Prostate gland (tissue), 2 donors: Measurements from ENCODE around the gene DNAAF5. TPM values are rescaled to one million over a fixed set of nuclear protein-coding genes. Genes with fewer than 3 reads are reported as not detected.

ENCODE experiments used
- DNase-seq: peaks from one replicate; pipeline ENCODE4 v3.0.0-alpha.2; 2019; ENCODE audit warnings: low spot score
- H3K27ac ChIP-seq, 2 donors: fragments of 200-600 bp; sonication (generic); 2 replicates each; pipeline ENCODE4 v1.5.1; 2017 to 2019
- H3K27me3 ChIP-seq: fragments of 200-600 bp; sonication (generic); replicated peaks from 2 replicates; pipeline ENCODE4 v1.5.1; 2019; ENCODE audit not compliant: insufficient read depth
- H3K36me3 ChIP-seq, 2 donors: fragments of 200-600 bp; sonication (generic); 1 replicate in 1 of 2; 2 replicates in 1 of 2; pipeline versions ENCODE4 v1.5.1 to v1.8.1; 2017 to 2019
- H3K4me1 ChIP-seq: fragments of 200-600 bp; sonication (generic); replicated peaks from 2 replicates; pipeline ENCODE4 v1.5.1; 2019
- H3K4me3 ChIP-seq, 2 donors: fragments of 200-600 bp; sonication (generic); 2 replicates each; pipeline ENCODE4 v1.5.1; 2017 to 2019
- H3K9me3 ChIP-seq: fragments of 200-600 bp; sonication (generic); 2 replicates; pipeline ENCODE4 v1.5.1; 2017
- CTCF ChIP-seq, 4 experiments: fragments of 200-600 bp in 2 of 4; fragments of 450-650 bp in 2 of 4; sonication (generic) in 2 of 4; IDR thresholded peaks; 1 replicate in 3 of 4; 2 replicates in 1 of 4; pipeline ENCODE4 v1.5.1; 2016 to 2019; ENCODE audit warnings: antibody characterized with exemption in 4 of 4, mild to moderate bottlenecking in 2 of 4, moderate library complexity in 2 of 4
- POLR2A ChIP-seq: fragments of 450-650 bp; IDR thresholded peaks from one replicate; pipeline ENCODE4 v1.6.1; 2016; ENCODE audit warnings: antibody characterized with exemption, mild to moderate bottlenecking
- POLR2AphosphoS5 ChIP-seq: sonication (generic); formaldehyde crosslinking; IDR thresholded peaks from one replicate; pipeline ENCODE4 v1.6.1; 2017; ENCODE audit warnings: antibody characterized with exemption
- WGBS: methylation state at CpG from one replicate; pipeline ENCODE4 v1.1.5; 2018; 5-methylcytosine and 5-hydroxymethylcytosine counted together
- intact Hi-C: fragments of 100-400 bp; cut with DNase I; formaldehyde crosslinking; loops from one replicate; pipeline ENCODE4 v1.14.2; 2022
- total RNA-seq, 2 donors: library from RNA; depleted of rRNA; stranded (reverse); fragments of >200 nt; gene quantifications; one replicate each; pipeline ENCODE4 v1.1.0, GENCODE V29; 2016

DNAAF5 gene
- total RNA-seq, 2 donors from 2014 or later: 30.8 to 52.0 TPM

- no peaks in the 10 kb centered on the region for H3K4me1 ChIP-seq
- no peak overlapping the region for H3K4me3 ChIP-seq
- TF ChIP-seq CTCF (IDR thresholded peaks at IDR 0.05): no peak
- TF ChIP-seq POLR2A: no peak
- TF ChIP-seq POLR2AphosphoS5: no peak
- H3K9me3 ChIP-seq: no peaks in the 10 kb centered on the region
- DNase-seq: no peak
- H3K27me3 ChIP-seq: no peaks in the 10 kb centered on the region
- WGBS: 83% methylated on average over 5 of the region's 5 CpGs
- H3K27ac ChIP-seq: no peak overlapping the region
- peaks cover 5 to 18% of the 10 kb centered on the region in 2 donors for H3K36me3 ChIP-seq
- intact Hi-C loops: no loop called here
Observed at GRCh38 chr7:738241-738640, 11.7 kb downstream of the DNAAF5 start.

- WGBS: 61% methylated on average over 19 of the region's 24 CpGs
- DNase-seq: no peak
Observed at GRCh38 chr7:738723-739454, 12.4 kb downstream of the DNAAF5 start.

GRCh38 chr7:739455-739982, 13.0 kb downstream of the DNAAF5 start:
- no peak for DNase-seq
- H3K4me1 ChIP-seq: no peaks in the 10 kb centered on the region
- intact Hi-C loops: no loop called here
- no peak overlapping the region for H3K4me3 ChIP-seq
- H3K27me3 ChIP-seq: no peaks in the 10 kb centered on the region
- H3K36me3 ChIP-seq: peaks cover 5 to 18% of the 10 kb centered on the region in 2 donors
- 89% methylated on average over 31 of the region's 31 CpGs for WGBS
- H3K27ac ChIP-seq: no peak overlapping the region
- no peaks in the 10 kb centered on the region for H3K9me3 ChIP-seq
- TF ChIP-seq POLR2A: no peak
- no peak for TF ChIP-seq POLR2AphosphoS5
- TF ChIP-seq CTCF (IDR thresholded peaks at IDR 0.05): no peak

More at GRCh38 chr7:738723-739454, 12.4 kb downstream of the DNAAF5 start:
- H3K27me3 ChIP-seq: no peaks in the 10 kb centered on the region
- no peak overlapping the region for H3K27ac ChIP-seq
- intact Hi-C loops: no loop called here
- no peaks in the 10 kb centered on the region for H3K4me1 ChIP-seq
- H3K4me3 ChIP-seq: no peak overlapping the region
- TF ChIP-seq POLR2A (no peak), CTCF (IDR thresholded peaks at IDR 0.05) (no peak), POLR2AphosphoS5 (no peak)
- peaks cover 5 to 18% of the 10 kb centered on the region in 2 donors for H3K36me3 ChIP-seq
- H3K9me3 ChIP-seq: no peaks in the 10 kb centered on the region

- no peaks in the 10 kb centered on the region for H3K27me3 ChIP-seq
- intact Hi-C loops: no loop called here
- H3K4me3 ChIP-seq: no peak overlapping the region
- no peak for DNase-seq
- H3K36me3 ChIP-seq: peaks cover 5 to 18% of the 10 kb centered on the region in 2 donors
- TF ChIP-seq POLR2A (no peak), POLR2AphosphoS5 (no peak), CTCF (IDR thresholded peaks at IDR 0.05) (no peak)
- H3K9me3 ChIP-seq: no peaks in the 10 kb centered on the region
- 95% methylated on average over 46 of the region's 46 CpGs for WGBS
- H3K4me1 ChIP-seq: no peaks in the 10 kb centered on the region
- H3K27ac ChIP-seq: no peak overlapping the region
Observed at GRCh38 chr7:739983-740942, 13.8 kb downstream of the DNAAF5 start.
